Measurements from ENCODE around the gene NUP54.

The NUP54 gene

DNA sequence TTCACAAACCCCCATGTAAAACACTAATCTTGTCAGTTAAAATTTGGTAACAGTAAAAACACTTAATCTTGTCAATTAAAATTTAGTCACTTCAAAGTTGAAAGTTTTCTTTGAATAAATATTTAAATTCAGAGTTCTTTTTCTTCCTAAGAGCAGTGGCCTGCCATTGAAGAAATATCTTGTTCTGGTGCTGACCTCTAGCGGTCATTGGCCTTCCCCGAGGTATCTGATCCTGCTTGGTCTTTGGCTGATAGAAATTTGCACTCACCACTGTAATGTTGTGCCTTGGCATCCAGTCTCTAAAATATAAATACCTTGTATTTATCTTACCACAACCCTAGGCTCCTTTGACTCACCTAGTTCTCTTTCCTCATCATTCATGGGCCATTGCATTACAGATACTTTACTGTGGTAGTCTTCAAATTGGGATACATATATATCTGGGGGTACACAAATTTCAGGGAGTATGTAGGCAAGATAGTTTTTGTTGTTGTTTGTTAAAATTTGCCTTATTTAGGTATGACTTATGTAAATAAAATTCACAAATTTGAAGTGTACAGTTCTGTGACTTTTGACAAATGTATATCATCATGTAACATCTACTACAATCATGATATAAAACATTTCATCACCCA is 80.4 kb downstream of the NUP54 start:
- peak; percentile 72 for DNase-seq
- Histone ChIP-seq H3K9me3 (ENCODE audit: insufficient read depth, low read length, severe bottlenecking) (no peaks in the 10 kb centered on the region), H4K20me1 (ENCODE audit: insufficient read depth, low read length) (no peaks in the 10 kb centered on the region), H3K9ac (ENCODE audit: low read depth, low read length) (no peak overlapping the region), H3K4me2 (ENCODE audit: insufficient read depth, low read length) (no peak overlapping the region), H3K79me2 (ENCODE audit: insufficient read depth, low read length) (no peaks in the 10 kb centered on the region), H2AFZ (ENCODE audit: low read depth, low read length) (no peak overlapping the region), H3K4me1 (ENCODE audit: insufficient read depth, low read length) (no peaks in the 10 kb centered on the region), H3K27ac (ENCODE audit: low read length) (no peak overlapping the region), H3K36me3 (ENCODE audit: insufficient read depth, low read length) (no peaks in the 10 kb centered on the region), H3K27me3 (ENCODE audit: insufficient read depth, low read length, poor library complexity) (no peaks in the 10 kb centered on the region), H3K4me3 (ENCODE audit: low read depth in 1 of 2, low read length in 2 of 2) (no peak overlapping the region)
- TF ChIP-seq EZH2 (IDR thresholded peaks at IDR 0.05; ENCODE audit: borderline replicate concordance, low read depth, low read length, severe bottlenecking) = no peak
- TF ChIP-seq, protein P1, sequence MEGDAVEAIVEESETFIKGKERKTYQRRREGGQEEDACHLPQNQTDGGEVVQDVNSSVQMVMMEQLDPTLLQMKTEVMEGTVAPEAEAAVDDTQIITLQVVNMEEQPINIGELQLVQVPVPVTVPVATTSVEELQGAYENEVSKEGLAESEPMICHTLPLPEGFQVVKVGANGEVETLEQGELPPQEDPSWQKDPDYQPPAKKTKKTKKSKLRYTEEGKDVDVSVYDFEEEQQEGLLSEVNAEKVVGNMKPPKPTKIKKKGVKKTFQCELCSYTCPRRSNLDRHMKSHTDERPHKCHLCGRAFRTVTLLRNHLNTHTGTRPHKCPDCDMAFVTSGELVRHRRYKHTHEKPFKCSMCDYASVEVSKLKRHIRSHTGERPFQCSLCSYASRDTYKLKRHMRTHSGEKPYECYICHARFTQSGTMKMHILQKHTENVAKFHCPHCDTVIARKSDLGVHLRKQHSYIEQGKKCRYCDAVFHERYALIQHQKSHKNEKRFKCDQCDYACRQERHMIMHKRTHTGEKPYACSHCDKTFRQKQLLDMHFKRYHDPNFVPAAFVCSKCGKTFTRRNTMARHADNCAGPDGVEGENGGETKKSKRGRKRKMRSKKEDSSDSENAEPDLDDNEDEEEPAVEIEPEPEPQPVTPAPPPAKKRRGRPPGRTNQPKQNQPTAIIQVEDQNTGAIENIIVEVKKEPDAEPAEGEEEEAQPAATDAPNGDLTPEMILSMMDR (IDR thresholded peaks at IDR 0.05; ENCODE audit: borderline replicate concordance, extremely low read depth, low read length, poor library complexity, severe bottlenecking) = peak; percentile 88
- peak; percentile 99 for ATAC-seq (ENCODE audit: insufficient read depth, low read depth)

DNA sequence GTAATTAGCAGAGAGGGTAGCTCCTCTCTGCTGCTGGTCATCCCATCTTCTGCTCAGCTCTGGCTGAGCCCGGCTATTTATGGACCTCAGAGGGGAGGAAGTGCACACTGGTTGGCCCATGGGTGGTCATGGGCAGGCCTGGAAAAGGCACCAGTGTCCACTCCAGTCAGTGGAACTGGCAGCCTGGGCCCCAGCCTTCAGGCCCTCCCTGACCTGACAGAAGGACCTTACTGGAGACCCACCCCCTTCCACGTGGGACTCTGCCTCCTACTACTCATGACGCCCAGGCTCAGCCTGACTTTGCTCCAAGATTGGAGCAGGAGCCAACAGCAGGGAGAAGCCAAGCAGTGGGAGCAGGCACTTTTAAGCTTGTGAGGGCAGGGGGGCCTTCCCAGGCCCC is 81.7 kb downstream of the NUP54 start:
- TF ChIP-seq EZH2 (IDR thresholded peaks at IDR 0.05; ENCODE audit: borderline replicate concordance, low read depth, low read length, severe bottlenecking) = no peak
- TF ChIP-seq, protein P1 (IDR thresholded peaks at IDR 0.05; ENCODE audit: borderline replicate concordance, extremely low read depth, low read length, poor library complexity, severe bottlenecking) = no peak
- H3K9ac ChIP-seq (ENCODE audit: low read depth, low read length) = no peak overlapping the region
- H2AFZ ChIP-seq (ENCODE audit: low read depth, low read length) = no peak overlapping the region
- DNase-seq (no peak), ATAC-seq (ENCODE audit: insufficient read depth, low read depth) (no peak)
- no peaks in the 10 kb centered on the region for H3K9me3 ChIP-seq (ENCODE audit: insufficient read depth, low read length, severe bottlenecking)
- no peak overlapping the region for H3K27ac ChIP-seq (ENCODE audit: low read length)
- no peak overlapping the region for H3K4me2 ChIP-seq (ENCODE audit: insufficient read depth, low read length)
- no peaks in the 10 kb centered on the region for H3K27me3 ChIP-seq (ENCODE audit: insufficient read depth, low read length, poor library complexity)
- no peaks in the 10 kb centered on the region for H3K36me3 ChIP-seq (ENCODE audit: insufficient read depth, low read length)
- H3K4me3 ChIP-seq (ENCODE audit: low read depth in 1 of 2, low read length in 2 of 2) = no peak overlapping the region
- no peaks in the 10 kb centered on the region for H4K20me1 ChIP-seq (ENCODE audit: insufficient read depth, low read length)
- H3K79me2 ChIP-seq (ENCODE audit: insufficient read depth, low read length) = no peaks in the 10 kb centered on the region
- H3K4me1 ChIP-seq (ENCODE audit: insufficient read depth, low read length) = no peaks in the 10 kb centered on the region

All from DND-41 (cell line).